Fibroblast of upper back skin (primary cell): ENCODE data around the gene NOL11.
A peak's percentile ranks its signal among the peaks of the same experiment; 100 is the strongest.
"Not testable (repeated sequence)": the region's sequence is repeated elsewhere in the genome, so short reads cannot be mapped to it uniquely, and the experiment has no call there.

Experiments used
- DNase-seq: peaks from one replicate; pipeline ENCODE4 v3.0.0-alpha.2; 2013

The NOL11 gene

DNA sequence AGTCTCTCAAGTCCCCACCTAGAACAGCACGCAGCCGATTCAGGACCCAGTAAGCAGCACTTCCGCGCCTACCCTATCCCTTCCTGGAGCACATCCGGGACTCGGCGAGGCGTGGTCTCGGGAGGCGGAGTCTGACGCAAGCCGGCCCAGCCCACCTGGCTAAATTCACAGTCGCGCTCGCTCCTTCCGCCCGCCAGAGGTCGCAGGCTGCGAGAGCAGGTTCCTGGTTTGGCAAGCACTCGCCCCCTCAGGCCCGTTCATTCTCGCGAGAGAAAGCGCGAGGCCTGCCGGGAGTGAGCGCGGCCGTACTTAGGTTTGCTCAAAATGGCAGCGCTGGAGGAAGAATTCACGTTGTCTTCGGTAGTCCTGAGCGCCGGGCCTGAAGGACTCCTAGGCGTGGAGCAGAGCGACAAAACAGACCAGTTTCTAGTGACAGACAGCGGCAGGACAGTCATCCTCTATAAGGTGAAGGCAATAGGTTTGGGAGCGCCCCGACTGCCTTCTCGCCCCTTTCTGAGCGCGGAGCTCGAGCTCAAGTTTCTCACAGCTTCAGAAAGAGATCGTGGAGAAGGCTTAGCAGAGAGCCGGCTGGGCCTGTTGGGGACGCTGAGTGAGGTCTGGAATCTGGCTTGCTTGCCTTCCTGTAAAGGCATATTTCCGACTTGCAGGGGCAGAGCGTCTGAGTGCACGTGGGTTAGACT is at the start of gene NOL11:
TSS of gene NOL11 (plus strand) at position 313 of the 701 bp plus-strand sequence. CDS start at position 325, 12 bp downstream.
- peak; percentile 98 for DNase-seq

DNA sequence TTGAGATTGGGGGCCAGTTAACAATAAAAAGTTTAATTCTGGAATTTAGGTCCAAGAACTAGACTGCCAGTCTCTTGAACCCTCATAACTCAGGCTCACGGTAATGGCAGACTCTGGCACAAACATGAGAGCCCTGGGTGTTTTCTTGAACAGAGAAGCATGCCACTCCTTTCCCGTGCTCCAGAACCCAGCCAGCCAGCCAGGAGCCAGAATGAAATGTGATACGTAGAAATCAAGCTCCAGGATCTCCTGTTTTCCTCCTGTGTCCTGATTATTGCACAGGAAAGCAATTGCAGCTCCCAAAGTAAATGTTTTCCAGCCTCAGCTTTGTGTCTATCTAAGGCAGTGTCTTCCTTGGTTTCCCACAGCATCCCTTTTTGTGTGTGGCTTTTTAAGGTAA is 46.2 kb upstream of the NOL11 start:
- DNase-seq: no peak

DNA sequence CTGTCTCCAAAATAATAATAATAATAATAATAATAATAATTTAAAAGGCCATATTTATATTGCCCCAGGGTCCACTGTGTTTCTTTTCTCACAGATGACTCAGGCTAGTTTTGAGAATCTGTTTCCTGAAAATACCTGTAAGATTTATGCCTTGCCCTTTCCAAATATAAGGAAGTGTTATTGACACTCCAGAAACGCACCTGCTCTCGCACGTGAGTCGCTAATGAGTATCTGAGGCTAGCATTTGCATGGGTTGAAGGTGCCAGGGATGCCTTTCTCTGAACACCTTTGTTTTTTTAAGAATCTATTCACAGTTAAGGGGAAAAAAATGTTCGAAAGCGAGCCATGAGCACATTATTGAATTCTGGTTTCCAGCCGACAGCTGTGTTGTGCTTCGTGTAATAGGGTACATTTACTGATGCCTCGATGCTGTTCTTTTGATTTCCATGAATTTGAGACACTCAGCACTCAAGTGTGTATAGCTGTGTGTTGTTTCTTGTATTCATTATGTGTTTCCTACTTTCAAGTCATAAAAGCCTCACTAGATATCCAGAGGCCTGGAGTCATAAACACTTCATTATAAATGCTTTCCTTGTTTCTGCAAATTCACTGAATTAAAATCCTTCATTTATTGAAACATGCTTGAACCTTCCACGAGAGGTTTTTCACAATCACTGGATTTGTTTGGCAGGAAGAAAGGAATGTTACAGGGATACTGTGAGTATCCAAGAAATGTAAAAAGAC is 45.0 kb upstream of the NOL11 start:
- DNase-seq: no peak

DNA sequence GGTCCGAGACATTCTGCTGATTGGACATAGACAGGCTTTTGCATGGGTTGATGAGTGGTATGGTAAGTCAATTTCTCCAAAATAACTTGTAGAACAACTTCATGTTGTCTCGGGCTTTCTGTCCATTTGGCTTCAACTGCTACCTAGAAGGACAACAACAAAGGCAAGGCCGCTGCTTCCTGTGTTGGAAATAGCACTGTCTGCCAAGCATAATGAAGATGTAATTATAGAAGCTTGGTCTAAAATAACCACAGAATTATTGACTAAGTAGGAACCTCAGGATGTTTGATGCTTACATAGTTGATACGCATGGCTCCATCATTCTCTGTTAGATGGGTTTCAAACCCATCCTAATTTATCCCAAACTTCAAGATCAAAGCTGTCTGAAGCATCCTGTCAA is 42.3 kb upstream of the NOL11 start:
- DNase-seq: no peak

DNA sequence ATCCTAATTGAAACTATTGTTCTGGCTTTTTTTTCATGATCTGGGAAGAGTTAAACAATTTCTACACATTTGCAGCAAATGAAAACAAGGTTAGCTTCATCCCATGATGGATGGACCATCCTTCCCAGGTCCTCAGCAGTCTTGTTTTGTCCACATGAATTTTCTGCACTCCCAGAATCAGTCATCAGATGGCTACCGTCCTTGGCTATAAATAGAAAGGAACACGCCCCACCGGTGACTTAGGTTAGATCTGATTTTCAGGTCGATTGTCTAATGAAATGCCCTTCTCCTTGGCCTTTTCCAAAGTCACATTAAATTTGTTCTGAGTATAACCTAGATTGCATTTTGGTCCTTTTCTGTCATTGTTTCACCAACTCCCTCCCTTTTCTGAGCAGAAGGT is 41.4 kb upstream of the NOL11 start:
- no peak for DNase-seq

DNA sequence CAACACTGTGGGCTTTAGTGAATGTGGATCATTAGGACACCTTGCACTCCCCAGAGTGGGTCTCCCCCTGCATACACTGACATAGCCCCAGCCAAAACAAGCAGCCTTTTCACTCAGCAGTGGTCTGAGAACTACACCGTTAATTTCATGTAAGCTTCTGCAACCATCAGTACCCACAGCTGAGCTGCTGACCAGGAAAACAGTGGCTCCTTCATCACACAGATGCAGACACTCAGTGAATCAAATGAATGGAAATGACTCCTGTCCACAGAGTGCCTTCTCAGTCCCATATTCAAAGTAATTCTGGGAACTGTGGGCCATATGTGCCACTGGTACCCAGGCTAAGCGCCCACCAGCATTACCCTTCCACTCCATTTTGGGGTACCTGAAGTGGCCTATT is 39.3 kb upstream of the NOL11 start:
- no peak for DNase-seq

DNA sequence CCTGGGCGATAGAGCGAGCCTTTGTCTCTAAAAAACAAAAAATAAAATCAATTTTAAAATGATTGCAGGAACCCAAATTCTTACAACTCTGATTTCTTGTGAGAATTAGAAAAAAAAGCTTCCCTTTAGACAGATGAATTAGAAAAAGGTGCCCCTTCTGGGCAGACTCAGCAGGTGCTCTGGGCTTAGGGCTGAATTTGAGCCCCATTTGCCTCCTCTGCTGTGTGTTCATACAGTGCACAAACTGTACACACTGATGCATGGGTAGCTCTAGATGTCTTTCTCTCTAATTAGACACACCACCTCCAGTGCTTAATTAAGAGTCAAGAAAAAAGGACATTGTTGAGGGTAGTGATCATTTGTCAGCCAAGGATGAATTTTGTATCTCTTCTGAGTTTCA is 38.5 kb upstream of the NOL11 start:
- no peak for DNase-seq

DNA sequence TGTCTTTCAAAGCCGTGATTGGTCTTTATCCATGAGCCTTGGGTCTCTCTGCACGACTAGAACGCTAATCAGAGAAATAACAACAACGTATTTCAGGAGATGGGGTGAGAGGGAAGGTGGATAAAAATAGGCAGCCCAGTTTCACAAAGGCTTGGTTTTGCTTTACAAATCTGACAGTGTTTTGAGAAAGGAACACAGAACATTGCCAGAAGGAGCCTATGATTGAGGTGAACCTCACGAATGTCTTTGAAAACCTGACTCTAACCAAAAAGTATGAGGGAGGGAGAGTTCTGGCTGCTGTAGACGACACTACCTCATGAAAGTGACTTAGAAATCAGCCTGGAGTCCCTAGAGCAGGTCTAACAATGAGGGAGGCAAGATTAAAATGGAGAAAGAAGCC is 38.0 kb upstream of the NOL11 start:
- no peak for DNase-seq

DNA sequence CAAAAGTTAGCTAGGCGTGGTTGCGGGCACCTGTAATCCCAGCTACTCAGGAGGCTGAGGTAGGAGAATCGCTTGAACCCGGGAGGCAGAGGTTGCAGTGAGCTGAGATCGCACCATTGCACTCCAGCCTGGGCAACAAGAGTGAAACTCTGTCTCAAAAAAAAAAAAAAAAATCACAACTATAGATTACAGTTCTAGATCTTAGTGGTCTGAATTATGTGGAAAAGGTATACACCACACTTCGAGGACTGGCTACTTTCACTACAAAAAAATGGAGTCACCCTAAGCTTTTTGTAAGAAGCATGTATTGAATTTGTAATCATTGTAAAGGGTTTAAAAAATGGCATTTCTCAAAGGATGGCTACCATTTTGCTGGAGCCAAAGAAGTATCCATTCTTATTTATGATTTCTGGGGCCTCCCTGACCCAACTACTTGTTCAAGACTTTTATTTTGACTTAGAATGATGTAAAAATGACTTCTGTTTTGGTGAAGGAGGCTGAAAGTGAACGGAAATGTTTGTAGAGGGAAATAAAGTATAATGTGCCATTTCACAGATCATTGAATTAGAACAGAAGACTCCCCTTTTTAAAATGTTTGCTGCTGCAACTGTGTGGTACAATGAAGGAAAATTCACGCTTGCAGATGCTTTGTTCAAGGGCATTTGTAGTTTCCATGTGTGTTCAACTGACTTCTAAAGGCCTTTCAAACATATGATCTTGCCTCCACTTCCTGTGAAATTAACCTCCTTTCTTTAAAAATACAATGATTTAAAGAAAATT is 37.1 kb upstream of the NOL11 start:
- no peak for DNase-seq

DNA sequence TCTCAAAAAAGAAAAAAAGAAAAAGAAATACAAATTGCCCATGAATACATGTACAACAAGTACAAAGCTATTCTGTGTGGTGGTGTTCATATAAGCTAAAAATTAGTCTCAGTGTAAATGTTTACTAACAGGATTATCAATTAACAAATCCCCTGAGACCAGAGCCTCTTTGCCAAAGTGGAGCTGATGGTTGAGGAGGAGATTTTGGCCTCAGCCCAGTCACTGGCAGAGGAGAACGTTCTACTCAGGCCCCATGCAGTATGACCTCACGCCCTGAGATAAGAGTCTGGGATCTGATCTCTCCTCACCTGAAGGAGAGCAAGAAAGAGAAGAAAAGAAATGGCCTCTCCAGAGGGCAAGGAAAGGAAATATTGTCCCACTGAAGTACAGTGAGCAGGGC is 35.5 kb upstream of the NOL11 start:
- DNase-seq: no peak

DNA sequence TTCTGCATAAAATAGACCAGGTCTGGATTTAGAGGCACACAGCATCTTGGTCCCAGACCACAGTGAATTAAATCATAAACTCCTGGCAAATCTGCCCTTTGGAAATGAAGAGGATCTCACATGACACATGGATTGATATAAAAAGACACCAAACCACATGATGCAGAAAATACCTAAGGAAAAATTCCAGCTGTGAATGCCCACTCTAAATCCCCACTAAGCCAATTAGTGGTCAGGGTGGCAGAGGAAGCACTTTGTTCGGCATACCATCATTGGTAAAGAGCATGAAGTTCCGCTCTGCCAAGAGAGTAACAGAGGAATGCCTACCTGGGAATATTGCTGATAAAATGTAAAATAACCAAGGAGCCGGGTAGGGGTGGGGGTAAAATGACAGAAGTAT is 32.4 kb upstream of the NOL11 start:
- DNase-seq: no peak

DNA sequence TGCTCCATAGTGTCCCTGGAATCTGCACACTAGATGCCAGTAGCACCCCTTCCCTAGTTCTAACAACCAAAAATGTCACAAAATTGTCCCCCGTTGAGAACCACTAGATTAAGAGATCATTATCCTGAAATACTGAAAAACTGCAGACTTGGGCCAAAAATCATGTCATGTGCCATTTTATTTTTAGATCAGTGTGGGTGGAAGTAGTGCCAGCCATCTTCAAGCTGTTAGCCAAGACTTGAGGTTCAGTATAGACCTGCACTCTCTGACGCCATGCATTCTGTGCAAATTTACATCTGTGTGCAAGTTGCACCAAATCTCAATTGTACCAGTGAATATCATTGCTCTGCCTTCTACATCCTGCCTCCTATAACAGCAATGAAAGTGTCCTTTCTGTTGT is 31.5 kb upstream of the NOL11 start:
- DNase-seq: no peak

DNA sequence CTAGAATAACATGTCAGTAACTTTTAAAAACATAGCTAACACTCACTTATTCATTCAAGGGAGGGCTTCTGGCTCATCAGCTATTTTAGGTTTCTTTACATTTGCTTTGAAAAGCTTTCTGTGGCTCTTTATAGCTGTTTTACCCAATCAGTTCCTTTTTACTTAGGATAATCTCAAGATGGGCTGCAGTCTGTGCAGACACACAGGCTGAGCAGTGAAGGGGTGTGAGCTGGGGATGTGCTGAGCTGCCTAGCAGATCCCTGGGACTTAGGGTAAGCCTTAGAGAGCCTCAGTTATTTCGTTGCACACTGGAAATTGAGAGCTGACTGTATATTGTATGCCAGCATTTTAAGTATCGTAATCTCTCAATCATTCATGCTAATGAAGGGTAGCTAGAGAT is 30.2 kb upstream of the NOL11 start:
- DNase-seq: no peak

DNA sequence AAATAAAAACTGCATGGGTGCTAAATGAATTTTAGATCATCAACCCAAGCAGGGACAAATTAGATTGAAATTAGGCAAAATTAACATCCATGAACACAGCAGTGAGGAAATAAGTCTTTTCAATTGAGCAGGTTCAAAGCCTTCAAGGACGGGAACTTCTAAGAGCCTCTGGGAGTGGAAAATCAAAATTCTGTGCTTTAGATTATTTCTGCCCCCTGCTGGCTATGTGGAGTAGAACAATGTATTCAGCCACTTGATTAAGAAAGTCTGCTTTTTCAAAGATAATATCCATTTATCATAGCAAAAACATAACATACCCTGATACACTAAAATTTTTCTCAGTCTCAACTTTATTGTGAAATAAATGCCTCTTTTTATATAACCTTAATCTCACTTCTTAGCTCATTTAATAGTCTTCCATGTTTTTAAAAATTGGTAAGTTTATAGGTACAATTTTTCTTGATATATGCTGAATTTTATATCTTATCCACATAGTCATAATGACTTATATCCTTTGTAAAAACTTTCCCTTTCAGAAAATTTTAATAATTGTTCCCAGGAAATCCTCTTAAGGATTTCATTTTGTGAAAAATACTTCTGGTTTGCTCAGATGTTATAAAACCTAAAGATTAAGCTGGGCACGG is 28.1 kb upstream of the NOL11 start:
- peak; percentile 66 for DNase-seq

DNA sequence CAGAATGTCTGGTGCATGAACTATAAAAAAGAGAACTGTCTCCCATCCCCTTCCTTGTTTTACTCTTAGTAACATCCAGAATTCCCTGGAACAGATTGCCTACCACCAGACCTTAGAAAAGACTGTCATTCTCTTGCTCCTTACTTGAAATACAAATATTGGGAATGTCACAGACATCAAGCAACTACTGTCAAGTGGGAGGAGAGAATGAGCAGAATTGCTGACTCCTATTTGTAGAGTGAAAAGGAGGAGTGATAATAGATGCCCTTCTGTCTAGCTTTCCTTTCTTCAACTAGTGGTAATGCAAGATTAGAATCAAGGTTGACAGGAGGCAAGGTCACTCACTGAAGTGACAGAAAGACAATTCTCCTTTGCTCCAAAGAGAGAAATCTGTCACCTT is 23.9 kb upstream of the NOL11 start:
- no peak for DNase-seq

DNA sequence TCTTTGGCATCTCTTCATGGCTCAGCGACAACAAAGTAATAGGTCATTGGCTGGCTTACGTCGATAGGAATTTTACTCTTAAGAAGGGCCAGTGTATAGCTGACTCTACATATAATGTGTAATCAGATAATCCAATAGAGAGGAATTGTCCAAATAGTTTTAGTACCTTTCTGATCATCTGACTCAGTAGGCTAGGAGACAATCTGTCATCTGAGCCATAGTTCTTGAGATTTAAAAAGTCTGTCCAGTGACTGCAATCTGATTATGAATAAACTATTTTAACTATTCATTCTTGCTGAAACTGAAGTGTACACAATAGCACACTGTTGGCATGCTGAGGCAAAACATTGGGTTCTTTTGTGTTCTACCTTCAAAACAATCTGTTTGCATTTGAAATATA is 21.4 kb upstream of the NOL11 start:
- peak; percentile 2 for DNase-seq

DNA sequence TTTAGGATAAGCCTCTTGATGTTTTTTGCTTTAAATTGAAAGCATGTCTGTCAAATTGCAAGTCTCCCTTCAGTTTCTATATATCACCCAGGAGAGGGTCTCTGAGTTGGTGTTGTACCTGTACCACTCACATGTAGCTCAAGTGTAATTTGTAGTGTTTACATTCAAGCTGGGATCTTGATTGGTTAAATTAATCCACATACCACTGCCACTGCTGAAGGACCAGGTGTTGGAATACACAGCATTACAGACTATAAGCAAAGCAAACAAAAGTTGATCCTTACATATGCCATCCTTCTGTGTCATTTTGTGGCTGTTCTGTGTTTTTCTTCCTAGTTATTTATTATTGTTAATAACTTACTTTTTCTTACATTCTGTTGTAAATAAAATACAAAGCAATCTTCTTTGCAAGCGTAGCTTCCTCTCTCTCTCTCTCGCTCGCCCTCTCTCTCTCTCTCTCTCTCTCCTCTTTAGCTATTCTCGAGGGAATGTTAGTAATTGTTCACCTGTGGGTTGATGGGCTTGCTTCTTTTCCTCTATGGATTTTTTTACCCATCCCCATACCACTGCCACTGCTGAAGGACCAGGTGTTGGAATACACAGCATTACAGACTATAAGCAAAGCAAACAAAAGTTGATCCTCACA is 20.8 kb upstream of the NOL11 start:
- DNase-seq: no peak

DNA sequence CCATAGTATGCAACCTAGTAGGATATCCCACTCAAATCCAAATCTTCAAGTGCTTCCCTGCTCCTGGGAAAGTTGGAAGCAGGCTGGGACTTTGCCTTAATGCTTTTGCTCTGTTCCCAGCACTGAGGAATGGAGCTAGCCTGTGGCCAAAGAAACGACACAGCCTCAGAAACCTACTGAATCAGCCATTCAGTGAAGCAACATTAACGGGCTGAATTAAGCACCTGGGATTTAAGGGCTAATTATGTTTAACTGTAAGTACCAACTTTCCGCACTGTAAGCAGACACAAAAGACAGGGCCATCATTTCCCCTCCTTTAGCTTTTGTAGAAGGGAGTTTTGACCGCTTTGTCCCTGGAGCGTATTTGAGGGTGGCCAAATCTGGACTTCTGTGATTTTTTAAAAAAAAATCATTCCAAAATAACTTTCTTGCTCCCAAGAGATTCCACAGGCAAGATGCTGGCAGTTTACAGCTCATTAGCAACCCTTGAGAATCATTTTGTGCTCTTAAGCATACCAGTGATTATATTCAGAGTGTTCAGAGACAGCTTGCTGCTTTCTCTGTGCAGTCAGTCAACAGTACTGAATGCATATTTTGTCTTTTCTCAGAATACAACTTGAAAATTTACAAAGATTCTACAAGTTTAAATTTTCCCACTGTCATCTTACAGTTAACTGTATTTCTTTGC is 17.6 kb upstream of the NOL11 start:
- DNase-seq: no peak

DNA sequence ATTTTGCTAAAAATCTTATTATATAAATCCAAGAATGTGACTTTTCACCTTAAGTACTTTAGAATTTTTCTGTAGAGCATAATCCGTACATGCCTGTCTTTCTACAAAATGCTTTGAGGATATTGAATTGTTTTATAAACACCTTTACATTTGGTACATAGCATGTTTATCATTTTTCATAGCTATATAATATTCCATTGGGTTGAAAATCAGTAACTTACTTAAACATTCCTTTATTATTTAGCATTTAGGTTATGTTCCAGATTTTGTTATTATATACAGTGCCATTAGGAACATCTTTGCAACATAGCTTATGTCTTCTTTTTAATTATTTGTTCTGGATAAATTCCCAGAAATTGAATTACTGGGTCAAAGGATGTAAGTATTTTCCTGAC is 17.0 kb upstream of the NOL11 start:
- DNase-seq: no peak

DNA sequence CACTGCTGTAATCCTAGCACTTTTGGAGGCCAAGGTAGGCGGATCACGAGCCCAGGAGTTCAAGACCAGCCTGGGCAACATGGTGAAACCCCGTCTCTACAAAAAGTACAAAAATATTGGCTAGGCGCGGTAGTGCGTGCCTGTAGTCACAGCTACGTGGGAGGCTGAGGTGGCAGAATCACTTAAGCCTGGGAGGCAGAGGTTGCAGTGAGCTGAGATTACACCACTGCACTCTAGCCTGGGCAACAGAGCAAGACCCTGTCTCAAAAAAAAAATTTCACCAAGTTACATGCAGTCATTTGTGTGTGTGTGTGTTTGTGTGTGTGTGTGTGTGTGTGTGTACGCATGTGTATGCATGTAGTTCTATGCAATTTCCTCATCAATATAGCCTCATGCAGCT is 14.9 kb upstream of the NOL11 start:
- DNase-seq: not testable (repeated sequence)

DNA sequence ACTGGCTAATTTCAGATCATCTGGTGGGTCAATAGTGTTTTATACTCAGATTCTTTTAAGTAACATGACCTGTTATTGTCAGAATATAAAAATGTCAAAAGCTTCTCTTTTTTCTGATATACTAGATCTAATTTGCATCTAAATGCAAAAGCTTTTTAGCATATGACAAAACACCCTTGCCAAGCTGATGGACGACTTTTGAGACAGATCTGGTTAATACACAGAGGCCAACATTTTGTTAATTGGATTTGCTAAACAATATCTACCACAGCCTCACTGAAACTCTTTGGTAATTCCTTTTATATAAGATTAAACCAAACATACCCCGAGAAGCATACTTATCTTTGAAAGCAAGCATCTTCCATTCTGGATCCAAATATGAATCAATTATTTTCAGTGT is 10.3 kb upstream of the NOL11 start:
- DNase-seq: no peak

DNA sequence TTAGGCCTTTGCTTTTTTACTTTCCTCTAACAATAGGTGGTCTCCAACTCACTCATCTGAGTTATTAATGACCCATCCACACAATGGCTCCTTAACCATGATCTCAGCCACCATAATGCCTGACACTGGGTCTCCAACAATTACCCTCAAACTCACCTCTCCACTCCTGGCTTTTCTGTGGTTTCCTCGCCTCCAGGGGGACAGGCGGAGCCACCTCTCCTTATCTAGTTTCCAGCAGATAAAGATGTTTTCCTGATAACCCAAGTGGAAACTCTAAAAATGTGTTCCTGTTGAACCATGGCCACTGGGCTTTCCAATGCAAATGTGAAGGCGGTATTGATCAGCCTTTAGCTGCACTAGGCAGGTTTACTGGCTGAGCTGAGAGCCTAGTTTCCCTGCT is 9.4 kb upstream of the NOL11 start:
- DNase-seq: no peak
